Activated CD4-positive, alpha-beta T cell treated with anti-CD3 and anti-CD28 coated beads for 4 hours (primary cell): ENCODE data around the gene C1orf174.
"Not testable (repeated sequence)": the region's sequence is repeated elsewhere in the genome, so short reads cannot be mapped to it uniquely, and the experiment has no call there.

Experiments used
- DNase-seq, 2 donors: peaks; one replicate each; pipeline ENCODE4 v3.0.0-alpha.2; 2020

Gene C1orf174

DNA sequence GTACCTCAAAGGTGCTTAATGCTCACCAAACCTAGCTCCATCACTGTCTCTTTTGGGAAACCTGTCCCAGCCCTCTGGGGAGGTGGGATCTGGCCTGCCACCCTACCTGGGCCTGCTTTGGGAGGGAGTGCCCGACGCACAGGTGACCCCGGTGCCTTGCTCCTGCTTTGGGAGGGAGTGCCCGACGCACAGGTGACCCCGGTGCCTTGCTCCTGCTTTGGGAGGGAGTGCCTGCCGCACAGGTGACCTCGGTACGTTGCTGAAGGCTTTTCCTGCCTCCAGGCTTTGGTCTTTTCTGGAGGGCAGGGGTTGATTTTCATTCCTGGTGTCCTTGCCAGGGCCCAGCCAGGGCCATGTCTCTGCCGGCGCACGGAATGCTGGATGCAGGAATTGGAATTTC lies 25.2 kb upstream of the C1orf174 start:
- DNase-seq = no peak

DNA sequence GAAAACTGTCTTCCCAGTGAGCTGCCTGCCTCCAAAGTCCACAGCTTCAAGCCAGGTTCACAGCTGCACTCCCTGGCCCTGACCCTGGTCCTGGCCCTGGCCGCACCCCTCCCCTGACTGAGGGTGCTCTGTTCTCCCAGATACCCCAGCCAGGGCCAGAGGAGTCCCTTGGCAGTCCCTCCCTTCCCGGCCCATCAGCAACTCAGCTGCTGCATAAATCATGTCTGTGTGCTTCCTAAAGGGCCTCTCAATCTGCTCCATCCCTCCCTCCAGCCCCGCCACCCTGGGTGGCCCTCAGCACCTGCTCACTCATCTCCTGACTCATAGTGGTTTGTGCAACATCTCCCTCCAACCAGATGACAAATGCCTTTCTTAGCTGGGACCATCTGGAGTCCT lies 24.8 kb upstream of the C1orf174 start:
- no peak for DNase-seq

DNA sequence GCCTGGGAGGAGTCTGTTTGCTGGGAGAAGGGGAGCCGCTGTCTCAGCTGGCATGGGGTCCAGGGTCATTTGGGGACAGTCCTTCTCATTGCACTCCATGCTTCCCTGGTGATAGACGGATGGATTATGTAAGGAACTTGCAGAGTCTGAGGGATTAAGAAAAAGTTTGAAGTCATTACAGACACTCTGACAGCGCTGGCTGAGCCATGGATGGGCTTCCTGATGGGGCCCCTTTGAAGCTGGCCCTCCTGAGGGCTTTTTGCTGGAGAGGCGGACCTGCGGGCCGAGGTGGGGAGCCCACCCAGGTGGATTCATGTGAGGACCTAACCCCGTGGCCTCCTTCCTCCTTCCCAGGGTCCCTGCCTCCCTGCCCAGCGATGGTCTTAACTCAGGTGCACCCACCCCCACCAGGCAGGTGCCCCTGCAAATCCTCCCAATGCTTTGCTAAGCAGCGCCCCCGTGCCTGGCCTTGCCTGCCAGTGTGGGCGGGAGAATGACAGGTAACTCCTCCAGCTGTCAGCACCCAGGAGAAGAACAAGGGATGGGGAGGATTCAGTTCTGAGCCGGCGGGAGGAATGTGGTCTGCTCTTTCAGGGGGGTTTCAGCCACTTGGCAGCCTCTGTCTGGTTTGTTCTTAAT lies 24.2 kb upstream of the C1orf174 start:
- DNase-seq = no peak

DNA sequence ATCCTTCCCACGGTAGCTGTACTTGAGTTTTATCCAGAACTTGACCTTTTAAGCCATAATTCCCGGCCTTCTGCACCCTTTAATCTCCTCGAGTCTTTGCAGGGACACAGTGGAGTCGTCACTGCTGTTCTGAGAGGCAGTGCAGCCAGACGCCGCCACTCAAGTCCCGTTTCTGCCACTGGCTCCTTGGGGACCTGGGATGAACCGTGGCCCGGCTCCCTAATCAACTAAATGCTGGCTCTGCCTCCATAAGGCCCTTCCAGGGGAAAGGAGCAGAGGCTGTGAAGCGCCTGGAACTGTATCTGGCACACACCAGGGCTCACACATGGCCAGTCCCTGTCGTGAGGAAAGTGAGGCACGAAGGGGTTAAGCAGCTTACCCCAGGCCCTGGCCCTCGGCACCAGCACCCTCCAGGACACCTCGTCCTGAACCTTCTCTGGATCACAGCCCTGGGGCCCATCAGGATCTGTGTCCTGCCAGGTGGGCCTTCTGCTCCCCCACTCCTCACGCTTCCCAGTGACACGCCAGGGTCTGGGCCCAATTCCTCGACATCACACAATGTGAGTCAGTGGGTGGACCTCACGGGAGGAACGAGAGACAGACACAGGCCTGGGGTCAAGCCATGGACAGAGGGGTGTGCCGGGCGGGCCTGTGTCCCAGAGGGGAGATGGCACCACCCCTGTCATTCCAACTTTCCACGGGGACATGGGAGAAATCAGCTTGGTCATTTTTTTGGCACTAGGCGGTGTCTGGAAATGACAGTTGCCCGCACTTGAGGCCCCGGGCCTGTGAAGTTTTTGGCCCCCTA lies 23.5 kb upstream of the C1orf174 start:
- no peak for DNase-seq

DNA sequence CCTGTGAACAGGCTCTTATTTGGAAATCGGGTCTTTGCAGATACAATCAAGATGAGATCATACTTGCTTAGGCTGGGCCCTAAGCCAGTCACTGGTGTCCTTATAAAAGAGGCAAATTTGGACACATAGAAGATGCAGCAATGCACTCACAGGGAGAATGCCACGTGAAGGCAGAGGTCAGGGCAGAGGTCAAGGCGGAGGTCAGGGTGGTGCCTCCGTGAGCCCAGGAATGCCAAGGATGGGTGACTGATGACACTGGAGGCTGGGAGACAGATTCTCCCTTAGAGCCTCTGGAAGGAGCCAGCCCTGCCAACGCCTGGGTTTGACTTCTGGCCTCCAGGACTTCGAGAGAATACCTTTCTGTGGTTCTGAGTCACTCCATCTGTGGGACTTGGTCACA lies 22.8 kb upstream of the C1orf174 start:
- DNase-seq = no peak

DNA sequence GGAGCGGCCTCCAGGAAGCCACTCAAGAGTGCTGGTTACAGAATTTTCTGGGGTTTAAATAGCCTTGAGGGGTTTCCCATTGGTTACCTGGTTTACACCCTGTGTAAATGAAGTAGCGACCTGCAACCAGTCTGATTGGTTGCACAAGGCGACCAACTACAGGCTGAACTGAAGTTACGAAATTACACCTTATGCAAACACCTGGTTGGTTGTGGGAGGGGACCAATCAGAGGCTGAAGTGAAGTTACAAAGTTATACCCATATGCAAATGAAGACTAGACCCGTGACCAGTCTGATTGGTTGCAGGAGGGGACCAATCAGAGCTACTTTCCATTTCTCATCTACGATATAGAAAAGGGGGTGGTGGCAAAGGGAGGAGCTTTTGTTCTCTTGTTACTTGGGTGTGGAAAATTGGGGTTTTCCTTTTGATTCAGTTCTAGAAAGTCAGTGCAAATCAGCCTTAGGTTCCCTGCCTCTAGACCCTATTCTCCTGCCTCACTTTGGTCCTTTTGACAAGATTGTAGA lies 22.2 kb upstream of the C1orf174 start:
- DNase-seq = no peak

DNA sequence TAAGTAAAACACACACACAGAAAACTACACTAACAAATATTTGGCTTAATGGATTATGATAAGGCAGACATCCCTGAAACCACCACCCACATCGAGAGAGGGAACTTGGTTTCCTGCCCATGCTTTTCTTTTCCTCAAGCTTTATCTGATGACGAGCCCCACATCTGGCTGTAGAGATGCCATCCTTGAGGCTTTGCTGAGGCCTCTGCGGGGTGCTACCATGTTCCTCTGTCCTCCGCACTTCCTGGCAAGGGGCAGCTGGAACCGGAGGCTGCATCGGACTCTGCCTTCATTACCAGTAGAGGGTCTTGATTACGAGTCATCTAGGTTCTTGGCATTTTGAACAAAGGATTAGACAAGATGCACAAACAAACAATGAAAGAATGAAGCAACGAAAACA lies 21.7 kb upstream of the C1orf174 start:
- no peak for DNase-seq

DNA sequence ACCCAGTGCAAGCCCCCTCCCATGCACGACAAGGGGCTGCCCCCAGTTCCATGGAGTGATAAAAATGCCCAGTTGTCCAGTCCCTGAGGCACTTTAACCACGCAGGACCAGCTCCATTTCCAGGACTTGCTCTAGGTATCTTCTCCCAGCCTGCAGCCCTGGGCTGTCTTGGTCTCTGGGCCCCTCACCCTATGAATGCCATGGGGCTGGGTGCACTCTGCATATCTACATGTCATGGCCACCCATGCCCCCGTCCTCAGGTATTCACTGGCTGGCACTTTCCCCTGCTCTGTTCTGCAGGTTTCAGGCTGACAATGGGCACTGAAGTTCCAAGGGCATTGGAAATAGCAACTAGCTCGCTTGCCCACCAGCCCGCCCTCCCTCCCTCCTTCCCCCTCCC lies 19.6 kb upstream of the C1orf174 start:
- no peak for DNase-seq

DNA sequence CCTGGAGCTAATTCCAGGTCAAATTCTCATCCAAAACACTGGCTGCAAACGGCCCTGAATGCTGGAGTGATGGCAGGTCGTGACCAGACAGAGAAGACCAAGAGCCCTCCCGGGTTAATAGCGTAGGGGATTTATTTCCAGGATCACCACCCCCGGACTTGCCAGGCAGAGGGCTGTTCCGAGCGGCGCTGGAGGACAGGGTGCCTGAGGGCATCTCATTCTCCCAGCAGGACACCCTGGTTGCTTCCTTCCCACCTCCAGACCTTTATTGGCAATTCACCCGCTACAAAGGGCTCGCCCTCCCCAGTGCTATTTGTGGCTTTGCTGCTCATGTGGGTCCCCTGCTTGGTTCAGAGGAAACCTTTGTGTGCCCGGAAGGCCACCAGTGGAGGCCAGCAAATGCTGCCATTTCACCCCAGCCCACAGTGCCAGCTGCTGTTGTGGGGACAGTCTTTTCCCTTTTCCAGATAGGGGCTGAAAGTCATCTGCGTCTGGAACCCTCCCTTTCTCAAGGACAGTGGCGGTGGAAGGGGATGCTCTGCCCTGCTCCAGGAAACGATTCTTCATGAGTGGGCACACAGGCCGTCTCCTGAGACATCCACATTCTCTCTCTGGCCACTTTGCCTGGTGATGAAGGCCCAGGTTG lies 19.0 kb upstream of the C1orf174 start:
- no peak for DNase-seq

DNA sequence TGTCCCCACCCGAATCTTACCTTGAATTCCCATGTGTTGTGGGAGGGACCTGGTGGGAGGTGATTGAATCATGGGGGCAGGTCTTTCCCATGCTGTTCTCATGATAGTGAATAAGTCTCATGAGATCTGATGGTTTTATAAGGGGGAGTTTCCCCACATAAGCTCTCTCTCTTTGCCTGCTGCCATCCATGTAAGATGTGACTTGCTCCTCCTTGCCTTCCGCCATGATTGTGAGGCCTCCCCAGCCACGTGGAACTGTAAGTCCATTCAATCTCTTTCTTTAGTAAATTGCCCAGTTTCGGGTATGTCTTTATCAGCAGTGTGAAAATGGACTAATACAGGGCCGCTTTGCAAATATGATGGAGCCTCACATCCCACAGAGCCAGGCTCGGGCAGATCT lies 18.3 kb upstream of the C1orf174 start:
- not testable (repeated sequence) for DNase-seq

DNA sequence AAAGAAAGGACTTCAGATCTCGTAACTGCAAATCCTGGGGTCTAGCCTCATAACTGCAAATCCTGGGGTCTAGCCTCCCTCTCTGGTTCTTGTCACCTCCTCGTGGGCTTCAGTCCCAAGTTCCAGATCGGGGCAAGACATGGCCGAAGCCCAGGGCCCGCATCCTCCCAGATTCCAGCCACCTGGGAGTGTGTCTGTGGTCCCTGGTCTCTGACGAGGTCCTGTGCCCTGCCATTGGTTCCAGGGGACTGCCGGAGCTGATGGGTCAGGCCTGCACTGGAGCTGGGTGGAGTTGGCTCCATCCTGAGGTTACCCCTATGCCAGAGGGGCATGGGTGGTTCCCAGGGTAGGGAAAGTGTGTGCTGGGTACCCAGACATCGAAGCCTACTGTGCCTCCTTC lies 17.7 kb upstream of the C1orf174 start:
- DNase-seq = no peak

DNA sequence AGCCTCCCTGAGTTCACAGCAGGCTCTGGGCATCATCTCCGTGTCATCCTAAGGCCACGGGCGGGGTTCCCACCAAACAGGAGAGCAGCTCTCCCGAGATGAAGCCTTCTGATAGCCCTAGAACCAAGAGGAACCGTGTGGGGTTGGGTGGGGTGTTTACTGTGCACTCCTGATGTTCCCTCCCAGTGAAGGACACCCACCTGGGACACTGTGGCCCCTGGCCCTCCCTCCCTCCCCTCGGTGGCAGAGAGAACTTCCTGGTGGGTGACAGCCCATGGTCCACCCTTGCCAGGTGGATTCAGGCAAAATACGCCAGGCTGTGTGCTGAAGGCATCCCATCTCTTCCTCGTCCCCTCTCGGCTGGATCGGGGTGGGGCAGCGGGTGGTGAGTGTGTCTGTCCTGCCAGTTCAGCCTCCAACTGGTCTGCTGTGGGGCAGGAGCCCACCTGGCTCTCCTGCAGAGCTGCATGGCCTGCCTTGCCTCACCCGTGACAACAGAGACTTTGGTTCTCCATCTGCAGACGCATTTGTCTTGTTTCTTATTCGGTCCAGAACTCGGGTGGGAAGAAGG lies 15.6 kb upstream of the C1orf174 start:
- DNase-seq = no peak

DNA sequence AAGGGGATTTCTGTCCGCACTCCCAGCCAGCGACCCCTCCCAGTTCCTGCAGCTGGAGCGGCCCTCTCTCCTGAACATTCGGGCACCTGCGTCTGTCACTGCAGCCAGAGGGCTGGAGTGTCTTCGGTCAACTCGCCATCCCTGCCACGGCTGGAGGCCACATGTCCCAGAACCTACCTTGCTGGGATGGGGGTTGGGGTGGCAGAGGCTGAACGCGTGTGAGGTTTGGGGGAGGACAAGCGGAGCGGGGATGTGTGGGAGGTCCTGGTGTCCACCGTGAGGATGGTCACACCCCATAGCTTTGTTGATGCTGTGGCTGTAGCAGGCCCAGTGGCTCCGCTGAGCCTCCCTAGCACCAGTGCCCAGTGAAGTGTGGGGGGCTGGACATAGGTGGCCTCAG lies 14.8 kb upstream of the C1orf174 start:
- DNase-seq = no peak

DNA sequence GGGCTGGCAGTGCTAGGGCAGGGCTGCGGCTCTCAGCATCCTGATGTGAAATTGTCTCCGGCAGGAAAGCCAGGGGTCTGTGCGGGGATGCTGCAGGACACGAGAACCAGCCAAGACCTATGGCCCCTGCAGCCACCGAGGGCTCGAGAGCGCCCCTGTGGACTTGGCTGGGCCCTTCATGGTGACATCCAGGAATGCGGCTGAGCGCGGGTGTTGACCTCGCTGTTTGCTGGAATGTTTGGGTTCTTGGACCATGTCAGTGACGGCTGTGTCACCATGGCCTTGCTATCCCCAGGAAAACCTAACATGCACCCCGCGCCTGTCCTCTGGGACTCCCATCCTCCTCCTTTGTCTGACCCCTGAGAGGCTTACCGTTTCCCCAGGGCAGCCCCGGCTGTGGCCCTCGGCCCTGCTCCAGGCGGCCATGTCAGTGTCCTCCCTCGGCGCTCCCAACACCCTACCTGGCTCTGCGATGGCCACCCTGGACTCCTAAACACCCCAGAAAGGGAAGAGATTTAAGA lies 14.3 kb upstream of the C1orf174 start:
- no peak for DNase-seq

DNA sequence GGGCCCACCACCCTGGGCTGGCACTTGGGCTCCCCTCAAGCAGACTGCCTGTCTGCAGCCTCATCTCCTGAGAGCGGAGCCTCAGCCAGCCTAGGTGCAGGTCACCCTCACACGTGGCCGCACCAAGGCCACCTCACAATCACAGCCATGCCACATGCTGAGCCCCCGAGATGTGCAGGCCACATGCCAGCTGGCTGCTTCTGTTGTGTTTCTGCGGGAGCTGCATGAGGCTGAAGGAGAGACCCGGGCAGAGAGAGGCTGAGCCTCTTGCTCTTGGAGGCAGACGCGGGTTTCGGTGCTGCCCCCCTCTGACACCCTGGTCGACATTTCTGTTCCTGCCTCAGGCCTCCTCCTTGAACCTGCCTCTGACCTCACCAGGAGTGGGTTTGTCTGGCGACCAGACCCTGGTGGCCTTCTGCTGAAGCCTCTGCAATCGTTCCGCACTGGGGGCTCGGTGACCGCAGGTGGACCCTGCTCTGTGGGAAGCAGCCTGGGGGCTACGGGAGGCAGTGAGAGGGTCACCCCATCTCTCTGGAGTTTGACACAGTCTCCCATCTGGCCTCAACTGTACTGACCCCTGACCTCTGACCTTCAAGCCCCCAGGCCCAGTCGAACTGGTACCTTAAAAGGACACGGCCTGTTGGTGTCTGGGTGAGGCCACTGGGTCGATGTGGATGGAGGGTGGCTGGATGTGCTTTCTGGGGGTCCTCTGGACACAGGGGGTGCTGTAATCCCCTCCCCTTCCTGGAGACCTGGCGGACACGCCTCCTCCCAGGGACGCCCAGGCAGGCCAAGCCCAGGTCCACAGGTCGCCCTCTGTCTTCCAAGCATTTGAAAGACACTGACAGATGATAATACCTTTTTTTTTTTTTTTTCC lies 13.0 kb upstream of the C1orf174 start:
- no peak for DNase-seq

DNA sequence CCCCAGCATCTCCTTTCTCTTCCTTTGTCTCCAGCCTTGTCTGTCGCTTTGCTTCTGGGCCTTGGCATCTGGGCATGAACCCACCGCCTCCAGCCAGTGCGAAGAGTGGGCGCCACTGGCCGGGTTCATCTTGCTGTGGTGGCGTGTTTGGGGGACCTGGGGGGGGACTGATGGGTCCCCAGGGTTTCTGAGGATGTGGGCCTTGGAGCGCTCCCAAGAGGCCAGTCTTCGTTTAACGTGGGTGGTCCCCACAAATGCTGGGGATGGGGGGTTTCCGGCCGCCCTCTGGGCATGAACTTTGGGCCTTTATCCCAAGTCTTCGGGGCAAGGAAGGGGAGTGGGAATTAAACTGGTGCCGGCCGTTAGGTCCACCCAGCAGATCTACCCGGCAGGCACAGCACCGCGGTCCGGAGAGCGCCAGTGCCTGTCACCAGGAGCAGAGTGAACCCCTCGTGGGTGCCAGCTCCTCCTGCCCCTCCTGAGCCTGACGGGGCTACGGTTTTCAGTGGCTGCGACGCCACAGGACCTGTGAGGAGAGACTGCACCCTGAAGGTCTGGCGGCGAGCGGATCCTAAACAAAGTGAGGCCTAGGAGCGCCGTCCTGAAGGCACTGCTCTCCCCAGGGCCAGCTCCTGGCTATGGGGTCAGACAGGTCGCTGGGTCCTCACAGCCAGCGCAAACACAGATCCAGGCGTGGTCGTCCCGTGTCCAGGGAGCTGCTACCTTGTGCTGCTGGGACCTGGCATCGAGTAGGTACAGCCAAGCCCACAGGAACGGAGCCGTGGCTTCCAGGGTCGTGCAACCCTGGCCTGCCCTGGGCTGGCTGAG lies 12.1 kb upstream of the C1orf174 start:
- DNase-seq = no peak

DNA sequence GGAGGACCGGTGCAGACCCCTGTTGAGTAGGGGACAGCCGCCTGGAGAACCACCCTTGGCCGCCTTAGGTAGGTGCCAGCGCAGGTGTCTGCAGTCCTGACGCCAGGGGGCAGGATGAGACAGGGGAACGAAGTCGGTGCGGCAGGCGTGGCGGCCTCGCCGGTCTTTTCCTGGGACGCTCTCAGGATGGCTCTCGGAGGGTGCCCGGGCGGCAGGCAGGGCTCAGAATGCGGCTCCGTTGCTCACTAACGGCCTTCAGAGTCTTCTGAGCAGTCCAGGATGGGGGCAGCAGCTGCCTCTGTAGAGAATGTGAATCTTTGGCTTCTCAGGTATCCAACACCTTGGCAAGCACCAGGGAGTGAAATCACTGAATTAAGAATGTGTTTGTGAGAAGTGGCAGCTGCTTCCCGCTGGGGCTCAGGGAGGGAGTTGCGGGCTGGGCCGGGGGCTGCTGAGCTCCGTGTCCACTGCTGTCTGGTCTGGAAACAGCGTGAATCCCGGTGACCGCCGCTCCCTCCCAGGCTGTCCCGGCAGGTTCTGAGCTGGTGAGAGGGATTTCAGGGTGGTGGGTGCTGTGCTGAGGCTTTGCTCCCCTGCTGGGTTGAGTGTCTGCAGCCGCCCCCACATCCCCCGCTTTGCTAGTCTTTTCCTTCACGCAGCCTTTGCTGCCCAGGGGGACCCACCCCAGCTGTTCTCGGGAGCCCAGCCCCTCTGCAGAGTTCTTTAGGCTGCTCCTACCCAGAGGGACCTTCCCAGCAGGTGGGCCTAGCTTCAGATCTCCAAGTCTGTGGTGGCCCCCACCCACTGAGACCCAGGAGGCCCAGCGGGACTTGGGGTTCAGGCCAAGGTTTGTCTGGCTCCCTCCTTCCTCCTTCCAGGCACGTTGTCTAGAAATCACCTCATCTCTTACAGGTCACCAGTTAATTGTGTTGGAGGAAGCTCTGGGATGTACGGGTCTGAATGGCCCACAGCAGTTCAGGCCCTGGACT lies 11.1 kb upstream of the C1orf174 start:
- DNase-seq = peak; percentile 75 to 83

DNA sequence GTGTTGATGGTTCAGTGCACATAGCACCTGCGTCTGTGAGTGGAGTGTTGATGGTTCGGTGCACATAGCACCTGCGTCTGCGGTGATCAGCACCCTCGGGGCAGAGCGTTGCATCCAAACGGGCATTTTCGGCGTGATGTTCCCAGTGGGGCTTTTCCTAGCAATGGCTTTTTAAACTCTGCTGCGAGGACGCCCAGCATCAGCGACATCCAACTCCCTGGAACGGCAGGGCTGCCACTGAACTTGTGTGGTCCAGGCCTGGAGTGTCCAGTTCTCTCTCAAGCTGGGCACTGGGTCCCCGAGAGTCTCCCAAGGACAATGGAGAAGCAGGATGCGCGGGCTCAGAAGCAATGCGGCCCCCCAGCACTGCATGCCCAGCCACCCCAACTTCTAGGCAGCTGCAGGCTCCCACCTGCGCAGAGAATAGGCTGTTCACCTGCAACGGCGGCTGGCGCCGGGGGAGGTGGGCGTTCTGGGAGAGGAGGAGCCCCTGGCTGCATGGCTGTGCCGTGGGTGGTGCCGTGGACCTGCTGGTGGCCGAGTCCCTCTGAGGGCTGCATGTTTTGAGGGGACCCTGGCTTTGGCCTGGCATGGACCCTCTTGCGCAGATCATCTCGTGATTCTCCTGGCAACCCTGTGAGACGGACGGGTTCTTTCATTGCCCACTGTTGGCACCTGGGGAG lies 10.1 kb upstream of the C1orf174 start:
- DNase-seq = no peak

DNA sequence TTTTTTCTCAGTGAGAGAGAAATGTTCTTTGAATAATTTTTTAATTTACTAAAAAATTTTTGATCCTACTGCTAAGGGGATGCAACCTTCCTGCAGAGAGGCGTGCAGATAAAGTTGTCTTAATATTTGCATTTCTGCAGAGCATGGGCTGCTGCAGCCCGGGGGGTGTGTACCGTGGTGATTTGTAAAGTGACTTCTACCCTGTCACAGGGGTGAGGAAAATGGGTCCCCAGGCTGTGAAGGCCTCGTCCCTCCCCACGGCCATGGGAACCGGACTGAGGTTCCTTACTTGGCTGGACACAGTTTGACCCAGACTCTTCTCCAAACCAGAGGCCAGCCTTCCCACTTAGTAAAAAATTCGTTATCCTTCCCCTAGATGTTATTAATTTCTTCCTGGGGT lies 9.5 kb upstream of the C1orf174 start:
- no peak for DNase-seq
